ENCODE measurements around the gene BAK1.

BAK1 gene

GRCh38 chr6:33583591-33584155 is 3.6 kb upstream of the BAK1 start:
- TF ChIP-seq GABPA (IDR thresholded peaks at IDR 0.05; ENCODE audit: low read depth) (no peak), REST (IDR thresholded peaks at IDR 0.05; ENCODE audit: insufficient replicate concordance, low read depth) (no peak), POLR2AphosphoS5 (IDR thresholded peaks at IDR 0.05; ENCODE audit: low read depth) (no peak)
- TF ChIP-seq, protein P1, sequence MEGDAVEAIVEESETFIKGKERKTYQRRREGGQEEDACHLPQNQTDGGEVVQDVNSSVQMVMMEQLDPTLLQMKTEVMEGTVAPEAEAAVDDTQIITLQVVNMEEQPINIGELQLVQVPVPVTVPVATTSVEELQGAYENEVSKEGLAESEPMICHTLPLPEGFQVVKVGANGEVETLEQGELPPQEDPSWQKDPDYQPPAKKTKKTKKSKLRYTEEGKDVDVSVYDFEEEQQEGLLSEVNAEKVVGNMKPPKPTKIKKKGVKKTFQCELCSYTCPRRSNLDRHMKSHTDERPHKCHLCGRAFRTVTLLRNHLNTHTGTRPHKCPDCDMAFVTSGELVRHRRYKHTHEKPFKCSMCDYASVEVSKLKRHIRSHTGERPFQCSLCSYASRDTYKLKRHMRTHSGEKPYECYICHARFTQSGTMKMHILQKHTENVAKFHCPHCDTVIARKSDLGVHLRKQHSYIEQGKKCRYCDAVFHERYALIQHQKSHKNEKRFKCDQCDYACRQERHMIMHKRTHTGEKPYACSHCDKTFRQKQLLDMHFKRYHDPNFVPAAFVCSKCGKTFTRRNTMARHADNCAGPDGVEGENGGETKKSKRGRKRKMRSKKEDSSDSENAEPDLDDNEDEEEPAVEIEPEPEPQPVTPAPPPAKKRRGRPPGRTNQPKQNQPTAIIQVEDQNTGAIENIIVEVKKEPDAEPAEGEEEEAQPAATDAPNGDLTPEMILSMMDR (IDR thresholded peaks at IDR 0.05; ENCODE audit: insufficient read depth, low read length): no peak
- Histone ChIP-seq H3K4me3 (replicated peaks; ENCODE audit: insufficient read depth, low read length) (no peak overlapping the region), H3K27me3 (ENCODE audit: insufficient read depth, poor library complexity, severe bottlenecking) (no peaks in the 10 kb centered on the region), H3K27ac (replicated peaks) (no peak overlapping the region)
- no peak for DNase-seq (ENCODE audit: low read depth in 1 of 2, low spot score in 1 of 2)

- TF ChIP-seq POLR2AphosphoS5 (IDR thresholded peaks at IDR 0.05; ENCODE audit: low read depth): no peak
- no peak for TF ChIP-seq GABPA (IDR thresholded peaks at IDR 0.05; ENCODE audit: low read depth)
- TF ChIP-seq, protein P1 (IDR thresholded peaks at IDR 0.05; ENCODE audit: insufficient read depth, low read length): no peak
- no peak for TF ChIP-seq SPI1 (IDR thresholded peaks at IDR 0.05; ENCODE audit: borderline replicate concordance, low read depth)
- no peak for TF ChIP-seq REST (IDR thresholded peaks at IDR 0.05; ENCODE audit: insufficient replicate concordance, low read depth)
- Histone ChIP-seq H3K27me3 (ENCODE audit: insufficient read depth, poor library complexity, severe bottlenecking) (no peaks in the 10 kb centered on the region), H3K4me3 (replicated peaks; ENCODE audit: insufficient read depth, low read length) (no peak overlapping the region), H3K27ac (replicated peaks) (no peak overlapping the region)
- no peak for DNase-seq (ENCODE audit: low read depth in 1 of 2, low spot score in 1 of 2)
These were observed 1.1 kb upstream of the BAK1 start for GRCh38 chr6:33581186-33581585.

DNA sequence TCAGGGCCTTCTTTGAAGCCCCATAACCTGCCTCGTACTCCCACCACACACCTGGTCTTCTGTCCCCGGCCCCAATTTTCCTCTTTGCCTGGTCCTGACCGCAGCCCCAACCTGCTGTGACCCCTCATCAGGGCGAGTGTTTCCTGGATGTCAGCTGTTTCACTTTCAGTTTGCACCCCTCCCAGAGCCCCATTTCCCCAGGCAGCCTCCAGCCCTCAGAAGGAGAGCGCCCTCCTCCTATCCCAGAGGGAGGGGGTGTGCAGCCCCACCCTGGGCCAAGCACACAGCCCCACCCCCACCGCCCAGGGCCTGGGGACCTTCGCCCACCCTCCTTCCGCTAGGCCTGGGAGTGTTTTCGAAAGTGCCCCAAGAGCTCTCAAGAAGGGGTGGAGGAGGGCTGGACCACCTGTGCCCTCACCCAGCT is 1.5 kb downstream of the BAK1 start:
- no peaks in the 10 kb centered on the region for H3K27me3 ChIP-seq (ENCODE audit: insufficient read depth, poor library complexity, severe bottlenecking)
- DNase-seq (ENCODE audit: low read depth in 1 of 2, low spot score in 1 of 2): peak in 1 of 2 experiments; percentile 13
- TF ChIP-seq REST (IDR thresholded peaks at IDR 0.05; ENCODE audit: insufficient replicate concordance, low read depth) (no peak), GABPA (IDR thresholded peaks at IDR 0.05; ENCODE audit: low read depth) (no peak), SPI1 (IDR thresholded peaks at IDR 0.05; ENCODE audit: borderline replicate concordance, low read depth) (no peak), POLR2AphosphoS5 (IDR thresholded peaks at IDR 0.05; ENCODE audit: low read depth) (no peak)
- TF ChIP-seq, protein P1 (IDR thresholded peaks at IDR 0.05; ENCODE audit: insufficient read depth, low read length): no peak
- peak overlapping the region; percentile 76 for H3K27ac ChIP-seq (replicated peaks)
- H3K4me3 ChIP-seq (replicated peaks; ENCODE audit: insufficient read depth, low read length): peak overlapping the region; percentile 78

Measured in HL-60 (cell line).